Bronchial epithelial cell (primary cell): ENCODE results near the gene LHX6. TPM values are rescaled to one million over a fixed set of nuclear protein-coding genes. Genes with fewer than 3 reads are reported as not detected.
A peak's percentile ranks its signal among the peaks of the same experiment; 100 is the strongest.

Experiments
- DNase-seq: peaks from one replicate; pipeline ENCODE4 v3.0.0-alpha.2; 2010; ENCODE audit warnings: low read depth
- FAIRE-seq: peaks from 2 replicates; lab custom pipeline; 2011; peaks lifted over from hg19 to GRCh38; lab: Jason Lieb, UNC
- H3K27me3 ChIP-seq: 2 replicates; pipeline ENCODE4 v1.5.1; 2011; ENCODE audit warnings: low read length; ENCODE audit not compliant: control insufficient read depth, insufficient read depth
- H3K36me3 ChIP-seq: 2 replicates; pipeline ENCODE4 v1.5.1; 2011; ENCODE audit warnings: low read length; ENCODE audit not compliant: control insufficient read depth, insufficient read depth
- H3K4me3 ChIP-seq: 2 replicates; pipeline ENCODE4 v1.5.1; 2011; ENCODE audit warnings: mild to moderate bottlenecking, low read depth, low read length, control low read depth
- total RNA-seq: library from RNA; depleted of rRNA; stranded (reverse); fragments of >200 nt; gene quantifications from 2 replicates; pipeline ENCODE4 v1.2.1, GENCODE V29; 2014
- TF ChIP-seq, protein P1 (sequence below): IDR thresholded peaks from 2 replicates; pipeline ENCODE4 v1.5.1; 2011; ENCODE audit warnings: mild to moderate bottlenecking, moderate library complexity, low read length, control low read depth, inconsistent platforms; ENCODE audit not compliant: insufficient read depth, severe bottlenecking

LHX6 gene
- total RNA-seq, 1 donor from 2014 or later = 0.26 TPM

- H3K36me3 ChIP-seq = peaks cover 1% of the 10 kb centered on the region
- no peaks in the 10 kb centered on the region for H3K27me3 ChIP-seq
- TF ChIP-seq, protein P1, sequence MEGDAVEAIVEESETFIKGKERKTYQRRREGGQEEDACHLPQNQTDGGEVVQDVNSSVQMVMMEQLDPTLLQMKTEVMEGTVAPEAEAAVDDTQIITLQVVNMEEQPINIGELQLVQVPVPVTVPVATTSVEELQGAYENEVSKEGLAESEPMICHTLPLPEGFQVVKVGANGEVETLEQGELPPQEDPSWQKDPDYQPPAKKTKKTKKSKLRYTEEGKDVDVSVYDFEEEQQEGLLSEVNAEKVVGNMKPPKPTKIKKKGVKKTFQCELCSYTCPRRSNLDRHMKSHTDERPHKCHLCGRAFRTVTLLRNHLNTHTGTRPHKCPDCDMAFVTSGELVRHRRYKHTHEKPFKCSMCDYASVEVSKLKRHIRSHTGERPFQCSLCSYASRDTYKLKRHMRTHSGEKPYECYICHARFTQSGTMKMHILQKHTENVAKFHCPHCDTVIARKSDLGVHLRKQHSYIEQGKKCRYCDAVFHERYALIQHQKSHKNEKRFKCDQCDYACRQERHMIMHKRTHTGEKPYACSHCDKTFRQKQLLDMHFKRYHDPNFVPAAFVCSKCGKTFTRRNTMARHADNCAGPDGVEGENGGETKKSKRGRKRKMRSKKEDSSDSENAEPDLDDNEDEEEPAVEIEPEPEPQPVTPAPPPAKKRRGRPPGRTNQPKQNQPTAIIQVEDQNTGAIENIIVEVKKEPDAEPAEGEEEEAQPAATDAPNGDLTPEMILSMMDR = no peak
- peak overlapping the region; percentile 76 for H3K4me3 ChIP-seq
- DNase-seq (peak; percentile 37), FAIRE-seq (no peak)
These were observed 36.6 kb upstream of the LHX6 start for GRCh38 chr9:122265149-122265915.

- Histone ChIP-seq H3K36me3 (peaks cover 1% of the 10 kb centered on the region), H3K4me3 (peak within 1 kb of the TSS; percentile 76), H3K27me3 (no peaks in the 10 kb centered on the region)
- TF ChIP-seq, protein P1 = no peak
- DNase-seq (peak; percentile 78), FAIRE-seq (no peak)
These were observed 35.8 kb upstream of the LHX6 start, which contains the start of the genes MRRF and RBM18 for GRCh38 chr9:122264360-122265148. MRRF (plus strand) TSS chr9:122264882; CDS start chr9:122270892, 6,010 bp downstream. RBM18 (minus strand) TSS chr9:122264840; CDS start chr9:122261492, 3,348 bp downstream.

DNA sequence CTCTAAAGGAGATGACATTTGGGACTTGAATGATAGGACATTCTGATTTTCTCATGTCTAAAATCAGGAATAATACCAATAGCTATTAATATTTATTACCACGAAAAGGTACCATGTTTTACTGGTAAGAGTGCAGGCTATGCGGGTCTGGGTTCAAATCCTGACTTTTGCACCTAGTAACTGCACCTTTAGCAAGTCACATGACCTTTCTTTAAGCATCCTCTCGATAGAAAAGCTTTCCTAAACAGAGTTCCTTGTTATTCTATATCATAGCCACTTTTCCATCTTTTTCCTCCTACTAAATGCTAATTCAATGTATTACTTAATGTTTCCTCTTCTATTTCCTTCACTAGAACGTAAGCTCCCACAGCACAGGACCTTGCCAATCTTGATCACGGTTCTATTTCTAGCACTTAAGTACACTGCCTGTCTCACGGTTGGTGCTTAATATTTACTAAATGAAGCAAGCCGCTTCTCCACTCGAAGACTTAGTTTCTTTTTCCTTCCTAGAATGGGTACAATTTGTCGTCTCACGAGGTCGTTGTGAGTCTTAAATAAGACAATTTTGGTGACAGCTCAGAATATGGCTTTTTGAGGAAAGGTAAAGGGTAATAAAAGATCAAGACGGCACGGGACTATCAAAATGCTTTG, 35.1 kb upstream of the LHX6 start:
- FAIRE-seq = no peak
- H3K4me3 ChIP-seq = peak overlapping the region; percentile 76
- H3K27me3 ChIP-seq = no peaks in the 10 kb centered on the region
- no peak for DNase-seq
- peaks cover 3% of the 10 kb centered on the region for H3K36me3 ChIP-seq
- TF ChIP-seq, protein P1 = no peak

DNA sequence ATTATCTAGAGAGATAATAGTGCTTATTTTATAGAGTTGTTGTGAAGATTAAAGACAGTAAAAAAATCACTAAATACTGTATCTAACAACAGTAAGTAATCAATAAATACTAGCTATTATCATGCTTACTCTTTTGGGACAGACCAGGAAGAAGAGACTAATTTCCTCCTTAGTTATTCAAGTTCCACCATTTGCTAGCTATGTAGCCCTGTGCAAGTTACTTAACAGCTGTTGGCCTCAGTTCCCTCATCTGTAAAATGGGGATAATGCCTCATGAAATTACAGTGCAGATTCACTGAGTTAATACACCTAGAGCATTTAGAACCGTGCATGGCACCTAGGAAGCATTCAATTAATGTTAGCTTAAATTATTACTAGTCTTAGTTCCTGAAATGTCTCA, 33.3 kb upstream of the LHX6 start:
- Histone ChIP-seq H3K4me3 (no peak overlapping the region), H3K36me3 (peaks cover 3% of the 10 kb centered on the region), H3K27me3 (no peaks in the 10 kb centered on the region)
- no peak for DNase-seq
- no peak for FAIRE-seq
- TF ChIP-seq, protein P1 = no peak

- FAIRE-seq (no peak), DNase-seq (peak; percentile 42)
- Histone ChIP-seq H3K4me3 (no peak overlapping the region), H3K36me3 (peaks cover 3% of the 10 kb centered on the region), H3K27me3 (no peaks in the 10 kb centered on the region)
- TF ChIP-seq, protein P1 = no peak
These were observed 32.7 kb upstream of the LHX6 start for GRCh38 chr9:122261469-122261881.
